ENCODE results near the gene VMP1. TPM values are rescaled to one million over a fixed set of nuclear protein-coding genes. Genes with fewer than 3 reads are reported as not detected.

The VMP1 gene
- total and polyA plus RNA-seq, 2 of the 4 experiments (the other 2 are of a cell fraction), result 89.8 to 197 TPM

DNA sequence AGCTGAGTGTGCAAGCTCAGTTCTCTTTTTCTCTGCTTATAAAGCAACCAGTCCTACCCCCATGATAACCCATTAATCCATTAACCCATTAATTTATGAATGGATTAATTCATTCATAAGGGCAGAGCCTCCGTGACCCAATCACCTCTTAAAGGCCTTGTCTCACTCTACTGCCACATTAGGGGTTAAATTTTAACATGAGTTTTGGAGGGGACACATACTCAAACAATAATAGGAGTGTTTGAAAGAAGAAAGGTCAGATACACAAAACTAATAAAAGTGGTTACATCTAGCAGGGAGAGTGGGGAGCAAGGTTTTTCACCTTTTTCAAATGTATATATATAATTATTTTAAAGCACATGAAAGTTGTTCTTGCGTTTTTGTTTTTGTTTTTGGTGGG lies 6.8 kb downstream of the VMP1 start:
- intact Hi-C loops (cut with micrococcal nuclease), result no loop called here
- H3K4me1 ChIP-seq (ENCODE audit: control insufficient read depth, insufficient read depth, low read length), result no peaks in the 10 kb centered on the region
- ATAC-seq (ENCODE audit: low read depth), result no peak
- peaks cover 7% of the 10 kb centered on the region for H3K9me1 ChIP-seq (ENCODE audit: insufficient read depth, low read length)
- WGBS, 2 experiments (ENCODE audit: extremely low coverage in 2 of 2, insufficient read length in 1 of 2), result no CpG with 5 or more reads among the region's 2 CpGs
- H3K9ac ChIP-seq (ENCODE audit: low read depth, low read length), result no peak overlapping the region
- peaks cover 9 to 45% of the 10 kb centered on the region in 2 experiments for H3K79me1 ChIP-seq (ENCODE audit: low read depth in 1 of 2, low read length in 2 of 2)
- peaks cover 18% of the 10 kb centered on the region for H4K20me1 ChIP-seq (ENCODE audit: insufficient read depth, low read length)
- H3K27ac ChIP-seq (ENCODE audit: insufficient read depth, low read length), result no peak overlapping the region
- H3K18ac ChIP-seq (ENCODE audit: low read depth, low read length), result no peak overlapping the region
- no peaks in the 10 kb centered on the region for H3K27me3 ChIP-seq (ENCODE audit: control insufficient read depth, insufficient read depth, low read length)
- H3K36me3 ChIP-seq (ENCODE audit: control insufficient read depth, insufficient read depth, low read length), result no peaks in the 10 kb centered on the region; the same call in 1 of the 2 replicates
- ChIA-PET POLR2A (ENCODE audit: unreplicated experiment) (no interaction called here), CTCF (no interaction called here)
- no peak overlapping the region for H3K4me3 ChIP-seq (ENCODE audit: insufficient read depth, low read depth, low read length)
- H2AFZ ChIP-seq (replicated peaks; ENCODE audit: low read length, poor library complexity), result no peak overlapping the region
- H3K9me3 ChIP-seq (ENCODE audit: control insufficient read depth, insufficient read depth, low read length), result no peaks in the 10 kb centered on the region
- no peak overlapping the region for H3K56ac ChIP-seq (ENCODE audit: extremely low read depth, insufficient read depth, low read length)
- H2AK5ac ChIP-seq (ENCODE audit: low read depth, low read length), result no peak overlapping the region
- dilution Hi-C loops (cut with HindIII; ENCODE audit: low sequenced_read_pairs, unreplicated experiment), result no loop called here
- no peak for DNase-seq
- in situ Hi-C loops (cut with MboI; ENCODE audit: low sequenced_read_pairs), result no loop called here
- BruUV-seq (replicated peaks), result no TSS peak
- no peak overlapping the region for H2BK15ac ChIP-seq (ENCODE audit: low read depth, low read length)
- H2AK9ac ChIP-seq (replicated peaks; ENCODE audit: low read depth, low read length, poor library complexity), result no peak overlapping the region
- no peak overlapping the region for H3K4ac ChIP-seq (ENCODE audit: low read depth, low read length)
- no peak overlapping the region for H3K23ac ChIP-seq (ENCODE audit: low read depth, low read length)
- no peak overlapping the region for H2BK20ac ChIP-seq (ENCODE audit: low read depth, low read length)
- H2BK5ac ChIP-seq (ENCODE audit: low read depth, low read length, poor library complexity, severe bottlenecking), result no peak overlapping the region
- H3K14ac ChIP-seq (replicated peaks; ENCODE audit: low read depth, low read length), result no peak overlapping the region
- H4K5ac ChIP-seq (ENCODE audit: low read depth, low read length), result no peak overlapping the region
- TF ChIP-seq POLR2A (IDR thresholded peaks at IDR 0.05; ENCODE audit: low read depth, low read length), result no peak
- no peak for TF ChIP-seq MAZ (IDR thresholded peaks at IDR 0.05; ENCODE audit: borderline replicate concordance, low read depth, low read length)
- no peak for TF ChIP-seq FOS (IDR thresholded peaks at IDR 0.05; ENCODE audit: low read depth, low read length)
- no peak for TF ChIP-seq CHD1 (IDR thresholded peaks at IDR 0.05; ENCODE audit: low read depth, low read length)
- no peak for TF ChIP-seq RCOR1 (IDR thresholded peaks at IDR 0.05; ENCODE audit: insufficient replicate concordance, low read length)
- H3K4me2 ChIP-seq (ENCODE audit: low read depth, low read length), result no peak overlapping the region
- no peak overlapping the region for H2BK120ac ChIP-seq (ENCODE audit: low read depth, low read length)
- no peak overlapping the region for H4K91ac ChIP-seq (ENCODE audit: insufficient read depth, low read depth, low read length)
- no peak overlapping the region for H4K8ac ChIP-seq (ENCODE audit: low read depth in 2 of 2, low read length in 2 of 2)

All from IMR-90 (cell line).